Esophagus muscularis mucosa (tissue), 4 donors: Measurements from ENCODE around the gene LIFR. TPM values are rescaled to one million over a fixed set of nuclear protein-coding genes. Genes with fewer than 3 reads are reported as not detected.

Experiments used
- DNase-seq: peaks from one replicate; pipeline ENCODE4 v3.0.0-alpha.2; 2017; ENCODE audit errors: extremely low spot score
- H3K27ac ChIP-seq, 4 donors: fragments of 200-600 bp; sonication (generic); replicated peaks in 1 of 4; 1 replicate in 3 of 4; 2 replicates in 1 of 4; pipeline ENCODE4 v1.5.1; 2016 to 2019; ENCODE audit warnings: mild to moderate bottlenecking in 1 of 4
- H3K27me3 ChIP-seq, 4 donors: fragments of 200-600 bp; sonication (generic); one replicate each; pipeline versions ENCODE4 v1.5.1 to v1.6.0; 2016 to 2019
- H3K36me3 ChIP-seq, 4 donors: fragments of 200-600 bp; sonication (generic); one replicate each; pipeline ENCODE4 v1.5.1; 2016 to 2019
- H3K4me1 ChIP-seq, 4 donors: fragments of 200-600 bp; sonication (generic); one replicate each; pipeline ENCODE4 v1.5.1; 2016 to 2019
- H3K4me3 ChIP-seq, 4 donors: fragments of 200-600 bp; sonication (generic); 1 replicate in 2 of 4; 2 replicates in 2 of 4; pipeline ENCODE4 v1.5.1; 2016 to 2019; ENCODE audit warnings: mild to moderate bottlenecking in 4 of 4, moderate library complexity in 1 of 4
- H3K9me3 ChIP-seq, 4 donors: fragments of 200-600 bp; sonication (generic); 1 replicate in 3 of 4; 2 replicates in 1 of 4; pipeline ENCODE4 v1.5.1; 2016 to 2019
- EP300 ChIP-seq: sonication (generic); formaldehyde crosslinking; IDR thresholded peaks from one replicate; pipeline ENCODE4 v1.6.1; 2017; ENCODE audit warnings: antibody characterized with exemption
- POLR2A ChIP-seq: fragments of 450-650 bp; IDR thresholded peaks from one replicate; pipeline ENCODE4 v1.6.1; 2017; ENCODE audit warnings: antibody characterized with exemption, moderate library complexity, mild to moderate bottlenecking, low read depth
- POLR2AphosphoS5 ChIP-seq, 2 donors: sonication (generic); formaldehyde crosslinking; IDR thresholded peaks; one replicate each; pipeline ENCODE4 v1.6.1; 2017; ENCODE audit warnings: antibody characterized with exemption in 2 of 2
- WGBS: methylation state at CpG from one replicate; pipeline ENCODE4 v1.1.5; 2018; 5-methylcytosine and 5-hydroxymethylcytosine counted together
- intact Hi-C: fragments of 100-400 bp; cut with DNase I; formaldehyde crosslinking; loops from one replicate; pipeline ENCODE4 v1.15.1; 2023
- total RNA-seq, 4 donors: library from RNA; depleted of rRNA; stranded (reverse); fragments of >200 nt; gene quantifications; one replicate each; pipeline versions ENCODE4 v1.1.0 to v1.2.1, GENCODE V29; 2016
- TF ChIP-seq, protein P1 (sequence below), 3 experiments: fragments of 200-600 bp in 2 of 3; fragments of 450-650 bp in 1 of 3; sonication (generic) in 2 of 3; IDR thresholded peaks; one replicate each; pipeline ENCODE4 v1.5.1; 2017 to 2019; ENCODE audit warnings: antibody characterized with exemption in 3 of 3, mild to moderate bottlenecking in 2 of 3, moderate library complexity in 1 of 3

Gene LIFR, protein sequence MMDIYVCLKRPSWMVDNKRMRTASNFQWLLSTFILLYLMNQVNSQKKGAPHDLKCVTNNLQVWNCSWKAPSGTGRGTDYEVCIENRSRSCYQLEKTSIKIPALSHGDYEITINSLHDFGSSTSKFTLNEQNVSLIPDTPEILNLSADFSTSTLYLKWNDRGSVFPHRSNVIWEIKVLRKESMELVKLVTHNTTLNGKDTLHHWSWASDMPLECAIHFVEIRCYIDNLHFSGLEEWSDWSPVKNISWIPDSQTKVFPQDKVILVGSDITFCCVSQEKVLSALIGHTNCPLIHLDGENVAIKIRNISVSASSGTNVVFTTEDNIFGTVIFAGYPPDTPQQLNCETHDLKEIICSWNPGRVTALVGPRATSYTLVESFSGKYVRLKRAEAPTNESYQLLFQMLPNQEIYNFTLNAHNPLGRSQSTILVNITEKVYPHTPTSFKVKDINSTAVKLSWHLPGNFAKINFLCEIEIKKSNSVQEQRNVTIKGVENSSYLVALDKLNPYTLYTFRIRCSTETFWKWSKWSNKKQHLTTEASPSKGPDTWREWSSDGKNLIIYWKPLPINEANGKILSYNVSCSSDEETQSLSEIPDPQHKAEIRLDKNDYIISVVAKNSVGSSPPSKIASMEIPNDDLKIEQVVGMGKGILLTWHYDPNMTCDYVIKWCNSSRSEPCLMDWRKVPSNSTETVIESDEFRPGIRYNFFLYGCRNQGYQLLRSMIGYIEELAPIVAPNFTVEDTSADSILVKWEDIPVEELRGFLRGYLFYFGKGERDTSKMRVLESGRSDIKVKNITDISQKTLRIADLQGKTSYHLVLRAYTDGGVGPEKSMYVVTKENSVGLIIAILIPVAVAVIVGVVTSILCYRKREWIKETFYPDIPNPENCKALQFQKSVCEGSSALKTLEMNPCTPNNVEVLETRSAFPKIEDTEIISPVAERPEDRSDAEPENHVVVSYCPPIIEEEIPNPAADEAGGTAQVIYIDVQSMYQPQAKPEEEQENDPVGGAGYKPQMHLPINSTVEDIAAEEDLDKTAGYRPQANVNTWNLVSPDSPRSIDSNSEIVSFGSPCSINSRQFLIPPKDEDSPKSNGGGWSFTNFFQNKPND
- 100 to 1,000 TPM in 1 of 4 donors, 10 to 100 TPM in 3; 72.3 to 102 (median 90.1) TPM for total RNA-seq

DNA sequence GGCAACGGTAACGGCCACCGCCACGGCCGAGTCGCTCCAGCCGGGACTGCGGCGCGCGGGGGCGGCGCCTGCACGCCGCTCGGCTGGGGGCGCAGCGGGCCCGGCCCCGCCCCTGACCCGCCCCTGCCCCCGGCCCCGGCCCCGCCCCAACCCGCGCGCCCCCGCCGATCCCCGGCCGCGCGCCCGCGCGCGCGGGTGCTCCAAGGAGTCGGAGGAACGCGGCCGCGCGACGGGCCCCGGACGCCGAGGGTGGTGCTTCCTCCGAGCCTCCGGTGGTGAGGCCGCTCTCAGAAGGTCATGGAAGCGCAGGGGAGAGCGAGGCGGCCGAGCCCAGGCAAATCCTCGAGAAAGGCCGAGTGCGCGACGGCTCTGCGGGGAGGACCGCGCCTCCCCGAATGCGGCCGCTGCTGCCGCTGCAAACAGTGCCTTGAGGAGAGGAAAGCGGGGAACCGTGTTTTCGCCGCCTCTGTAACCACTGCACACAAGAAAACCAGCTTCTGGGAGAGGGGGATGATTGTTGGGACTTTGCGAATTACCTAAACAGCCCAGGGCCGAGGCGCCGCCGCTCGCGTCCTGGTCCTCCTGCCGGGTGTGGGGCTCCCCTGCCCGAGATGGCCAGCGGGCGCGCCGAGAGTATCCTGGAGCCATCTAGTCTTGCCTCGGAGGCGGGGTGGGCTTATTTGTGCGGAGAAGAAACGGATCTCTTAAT, at the start of gene LIFR:
Gene LIFR, minus strand, starts transcription at position 48 of the 709 bp plus-strand sequence. CDS start 25,999 bp downstream, outside the sequence.
- Histone ChIP-seq H3K9me3 (no peaks in the 10 kb centered on the region), H3K27ac (peak within 1 kb of the TSS; percentile 89 to 98 (median 96)), H3K4me1 (peaks cover 9 to 45% (median 31%) of the 10 kb centered on the region in 4 donors), H3K27me3 (no peaks in the 10 kb centered on the region), H3K4me3 (peak within 1 kb of the TSS; percentile 81 to 98 (median 92)), H3K36me3 (no peaks in the 10 kb centered on the region)
- DNase-seq = no peak
- intact Hi-C loops = loop anchor here (5.0 to 10.0 kb wide), 2 partner anchors 109 to 248 kb away; no protein-coding TSS in a partner anchor
- WGBS = 0% methylated on average over 4 of the region's 88 CpGs
- TF ChIP-seq POLR2AphosphoS5 (IDR thresholded peaks at IDR 0.05) (peak; percentile 78 to 93), POLR2A (peak; percentile 60), EP300 (no peak)
- TF ChIP-seq, protein P1, sequence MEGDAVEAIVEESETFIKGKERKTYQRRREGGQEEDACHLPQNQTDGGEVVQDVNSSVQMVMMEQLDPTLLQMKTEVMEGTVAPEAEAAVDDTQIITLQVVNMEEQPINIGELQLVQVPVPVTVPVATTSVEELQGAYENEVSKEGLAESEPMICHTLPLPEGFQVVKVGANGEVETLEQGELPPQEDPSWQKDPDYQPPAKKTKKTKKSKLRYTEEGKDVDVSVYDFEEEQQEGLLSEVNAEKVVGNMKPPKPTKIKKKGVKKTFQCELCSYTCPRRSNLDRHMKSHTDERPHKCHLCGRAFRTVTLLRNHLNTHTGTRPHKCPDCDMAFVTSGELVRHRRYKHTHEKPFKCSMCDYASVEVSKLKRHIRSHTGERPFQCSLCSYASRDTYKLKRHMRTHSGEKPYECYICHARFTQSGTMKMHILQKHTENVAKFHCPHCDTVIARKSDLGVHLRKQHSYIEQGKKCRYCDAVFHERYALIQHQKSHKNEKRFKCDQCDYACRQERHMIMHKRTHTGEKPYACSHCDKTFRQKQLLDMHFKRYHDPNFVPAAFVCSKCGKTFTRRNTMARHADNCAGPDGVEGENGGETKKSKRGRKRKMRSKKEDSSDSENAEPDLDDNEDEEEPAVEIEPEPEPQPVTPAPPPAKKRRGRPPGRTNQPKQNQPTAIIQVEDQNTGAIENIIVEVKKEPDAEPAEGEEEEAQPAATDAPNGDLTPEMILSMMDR (IDR thresholded peaks at IDR 0.05) = peak in 1 of 3 experiments; percentile 7

DNA sequence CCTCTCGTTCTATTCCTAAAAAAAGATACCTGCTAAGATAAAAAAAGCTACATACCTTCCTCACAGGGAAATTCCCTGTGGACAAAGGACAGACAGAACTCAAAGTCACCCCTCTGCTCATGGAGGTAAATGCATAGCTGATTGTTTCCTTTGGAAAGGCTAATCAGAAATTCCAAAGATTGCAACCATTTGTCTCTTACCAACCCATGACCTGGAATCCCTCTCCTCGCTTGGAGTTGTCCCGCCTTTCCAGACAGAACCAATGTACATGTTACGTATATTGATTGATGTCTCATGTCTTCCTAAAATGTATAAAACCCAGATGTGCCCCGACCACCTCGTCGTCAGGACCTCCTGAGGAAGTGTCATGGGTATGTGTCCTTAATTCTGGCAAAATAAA, 49.2 kb upstream of the LIFR start:
- intact Hi-C loops = no loop called here
- DNase-seq = no peak

DNA sequence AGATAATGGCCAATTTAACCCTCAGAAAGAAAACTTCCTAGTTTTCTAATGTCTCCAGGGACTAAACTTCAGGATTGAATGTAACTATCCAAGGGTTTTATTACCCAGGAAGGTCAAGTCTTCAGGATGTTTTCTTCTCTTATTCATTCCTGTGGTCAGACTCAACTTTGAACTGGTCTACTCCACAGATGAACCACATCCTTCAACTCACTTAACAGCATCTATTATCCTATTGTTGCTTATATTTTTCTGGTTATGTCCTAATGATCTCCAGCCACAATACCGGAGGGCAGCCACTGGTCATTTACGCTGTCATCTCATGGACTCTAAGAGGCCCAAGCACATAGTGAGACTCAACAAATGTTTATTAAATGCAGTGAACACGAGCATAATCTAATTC, 47.2 kb upstream of the LIFR start:
- no peak overlapping the region for H3K4me3 ChIP-seq
- intact Hi-C loops = no loop called here
- 87% methylated on average over 3 of the region's 3 CpGs for WGBS
- TF ChIP-seq EP300 = no peak
- no peak for TF ChIP-seq POLR2A
- TF ChIP-seq, protein P1 (IDR thresholded peaks at IDR 0.05) = no peak
- TF ChIP-seq POLR2AphosphoS5 (IDR thresholded peaks at IDR 0.05) = no peak
- no peaks in the 10 kb centered on the region for H3K27me3 ChIP-seq
- peaks cover 19 to 30% (median 25%) of the 10 kb centered on the region in 4 donors for H3K4me1 ChIP-seq
- no peak for DNase-seq
- no peaks in the 10 kb centered on the region for H3K9me3 ChIP-seq
- no peaks in the 10 kb centered on the region for H3K36me3 ChIP-seq
- H3K27ac ChIP-seq = no peak overlapping the region

More for the DNA sequence above, 49.2 kb upstream of the LIFR start:
- Histone ChIP-seq H3K27ac (no peak overlapping the region), H3K9me3 (no peaks in the 10 kb centered on the region), H3K36me3 (no peaks in the 10 kb centered on the region), H3K4me1 (peaks cover 17 to 22% (median 20%) of the 10 kb centered on the region in 4 donors), H3K4me3 (no peak overlapping the region), H3K27me3 (no peaks in the 10 kb centered on the region)
- no peak for TF ChIP-seq POLR2A
- no peak for TF ChIP-seq EP300
- TF ChIP-seq, protein P1 (IDR thresholded peaks at IDR 0.05) = no peak
- TF ChIP-seq POLR2AphosphoS5 (IDR thresholded peaks at IDR 0.05) = no peak
- WGBS = 98% methylated on average over 7 of the region's 7 CpGs

DNA sequence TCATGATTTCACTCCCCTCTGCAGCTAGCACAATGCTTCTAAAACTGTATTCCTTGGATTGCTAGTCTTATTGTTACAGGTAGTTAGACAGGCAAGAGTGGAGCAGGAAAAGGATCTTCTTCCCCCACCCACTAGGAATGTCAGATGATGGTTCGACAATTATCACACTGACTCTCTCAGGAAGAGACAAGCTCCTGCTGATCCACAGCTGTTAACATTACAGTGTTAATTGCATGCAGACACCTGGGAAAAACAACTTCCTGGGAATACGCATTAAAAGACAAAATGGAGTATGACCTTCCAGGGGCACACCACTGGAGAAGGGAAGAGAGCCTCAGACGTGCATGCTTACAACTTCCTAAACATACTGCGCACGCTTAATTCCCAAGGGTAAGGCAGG, 46.2 kb upstream of the LIFR start:
- Histone ChIP-seq H3K9me3 (no peaks in the 10 kb centered on the region), H3K36me3 (no peaks in the 10 kb centered on the region), H3K27me3 (no peaks in the 10 kb centered on the region), H3K4me3 (no peak overlapping the region), H3K27ac (no peak overlapping the region), H3K4me1 (peaks cover 19 to 35% (median 29%) of the 10 kb centered on the region in 4 donors)
- no peak for DNase-seq
- no peak for TF ChIP-seq POLR2A
- TF ChIP-seq, protein P1 (IDR thresholded peaks at IDR 0.05) = no peak
- no peak for TF ChIP-seq EP300
- no peak for TF ChIP-seq POLR2AphosphoS5 (IDR thresholded peaks at IDR 0.05)
- 93% methylated on average over 5 of the region's 5 CpGs for WGBS
- intact Hi-C loops = no loop called here
